Left forelimb (tissue), 1 donor: Measurements from ENCODE around the gene KRTAP2-3.

Source experiments
- DNase-seq: peaks from one replicate; pipeline ENCODE4 v3.0.0-alpha.2; 2018; ENCODE audit warnings: low spot score

The KRTAP2-3 gene

GRCh38 chr17:41029633-41030245 is 30.2 kb downstream of the KRTAP2-3 start, which contains the start of gene KRTAP1-4:
Gene KRTAP1-4, minus strand, starts transcription at chr17:41030195. Its CDS starts 117 bp downstream, at chr17:41030078.
- DNase-seq, result no peak

GRCh38 chr17:41026715-41027471 is 33.0 kb downstream of the KRTAP2-3 start, which contains the start of gene KRTAP1-5:
Gene KRTAP1-5, minus strand, starts transcription at chr17:41027208. Its CDS starts 53 bp downstream, at chr17:41027155.
- no peak for DNase-seq

- DNase-seq, result no peak
Measured at GRCh38 chr17:41024697-41025096, 35.2 kb downstream of the KRTAP2-3 start.

- no peak for DNase-seq
Measured at GRCh38 chr17:41020336-41020735, 39.6 kb downstream of the KRTAP2-3 start.

GRCh38 chr17:41019415-41019814 is 40.5 kb downstream of the KRTAP2-3 start:
- DNase-seq, result no peak

- DNase-seq, result no peak
Measured at GRCh38 chr17:41018541-41018940, 41.4 kb downstream of the KRTAP2-3 start.

- no peak for DNase-seq
Measured at GRCh38 chr17:41016578-41017215, 43.2 kb downstream of the KRTAP2-3 start.

- DNase-seq, result no peak
Measured at GRCh38 chr17:41015454-41015853, 44.5 kb downstream of the KRTAP2-3 start.

- no peak for DNase-seq
Measured at GRCh38 chr17:41013606-41014005, 46.3 kb downstream of the KRTAP2-3 start.

- no peak for DNase-seq
Measured at GRCh38 chr17:41013181-41013580, 46.7 kb downstream of the KRTAP2-3 start.

GRCh38 chr17:41012326-41013120 is 47.4 kb downstream of the KRTAP2-3 start:
- DNase-seq, result no peak

- DNase-seq, result no peak
Measured at GRCh38 chr17:41010441-41010840, 49.5 kb downstream of the KRTAP2-3 start.

GRCh38 chr17:41009936-41010335 is 50.0 kb downstream of the KRTAP2-3 start:
- no peak for DNase-seq

GRCh38 chr17:41009301-41009760 is 50.6 kb downstream of the KRTAP2-3 start:
- no peak for DNase-seq
